B cell (primary cell): Measurements from ENCODE around the gene KLHL35. TPM values are rescaled to one million over a fixed set of nuclear protein-coding genes. Genes with fewer than 3 reads are reported as not detected.

Source experiments
- ATAC-seq: fragments of 200-7000 bp; cut with Tn5 transposase; one replicate; pipeline ENCODE4 v1.10.0; 2021; ENCODE audit warnings: low read depth, mild to moderate bottlenecking, moderate number of reproducible peaks, moderate library complexity
- CTCF ChIA-PET: fragments of 350-600 bp; sonication (Branson Sonifier 250); formaldehyde crosslinking; loops from one replicate; lab custom pipeline; 2021; ENCODE audit warnings: antibody characterized with exemption, inconsistent platforms; lab: Charles Lee
- POLR2A ChIA-PET: fragments of 350-600 bp; sonication (Branson Sonifier 250); formaldehyde crosslinking; loops from one replicate; lab custom pipeline; 2021; ENCODE audit warnings: antibody characterized with exemption; lab: Charles Lee
- DNase-seq: peaks from one replicate; pipeline ENCODE4 v3.0.0; 2013
- H2AFZ ChIP-seq: 2 replicates; pipeline ENCODE4 v1.6.1; 2012; ENCODE audit warnings: mild to moderate bottlenecking, low read depth, low read length; ENCODE audit not compliant: insufficient read depth, poor library complexity, severe bottlenecking
- H3K27ac ChIP-seq, 2 donors: 1 replicate in 1 of 2; 2 replicates in 1 of 2; pipeline ENCODE4 v1.5.1; 2012 to 2013; ENCODE audit warnings: low read length in 2 of 2, mild to moderate bottlenecking in 2 of 2, moderate library complexity in 1 of 2
- H3K27me3 ChIP-seq, 4 experiments: fragments of 200-600 bp in 1 of 4; sonication (generic) in 1 of 4; replicated peaks in 1 of 4; 1 replicate in 2 of 4; 2 replicates in 2 of 4; pipeline versions ENCODE4 v1.6.1 to v1.7.0; 2013 to 2016; ENCODE audit warnings: low read length in 3 of 4, mild to moderate bottlenecking in 2 of 4, mixed read lengths in 1 of 4, moderate library complexity in 1 of 4; ENCODE audit not compliant: insufficient read depth in 4 of 4, control insufficient read depth in 3 of 4; ENCODE audit errors: control extremely low read depth in 1 of 4
- H3K36me3 ChIP-seq, 2 experiments: replicated peaks in 1 of 2; 1 replicate in 1 of 2; 2 replicates in 1 of 2; pipeline versions ENCODE4 v1.6.1 to v1.7.1; 2013; ENCODE audit warnings: low read length in 1 of 2; ENCODE audit not compliant: insufficient read depth in 2 of 2, control insufficient read depth in 1 of 2; ENCODE audit errors: control extremely low read depth in 1 of 2, extremely low read depth in 1 of 2
- H3K4me1 ChIP-seq, 2 donors: fragments of 200-600 bp in 1 of 2; sonication (generic) in 1 of 2; 1 replicate in 1 of 2; 2 replicates in 1 of 2; pipeline versions ENCODE4 v1.5.1 to v1.6.1; 2013 to 2017; ENCODE audit warnings: low read length in 2 of 2; ENCODE audit not compliant: control insufficient read depth in 2 of 2, insufficient read depth in 2 of 2
- H3K4me2 ChIP-seq: replicated peaks from 2 replicates; pipeline ENCODE3; 2012; ENCODE audit warnings: mild to moderate bottlenecking, low read depth, low read length; ENCODE audit not compliant: poor library complexity, severe bottlenecking
- H3K4me3 ChIP-seq, 5 experiments: fragments of 200-600 bp in 1 of 5; sonication (generic) in 1 of 5; 1 replicate in 3 of 5; 2 replicates in 2 of 5; pipeline versions ENCODE4 v1.5.1 to v1.7.0; 2011 to 2016; ENCODE audit warnings: low read length in 4 of 5, mild to moderate bottlenecking in 4 of 5, low read depth in 2 of 5, control low read depth in 1 of 5, moderate library complexity in 1 of 5; ENCODE audit not compliant: insufficient read depth in 1 of 5; ENCODE audit errors: control extremely low read depth in 1 of 5, extremely low read depth in 1 of 5
- H3K79me2 ChIP-seq: fragments of 200-600 bp; sonication (generic); one replicate; pipeline ENCODE4 v1.6.0; 2016; ENCODE audit warnings: low read length; ENCODE audit not compliant: control insufficient read depth, insufficient read depth
- H3K9ac ChIP-seq: fragments of 200-600 bp; sonication (generic); 2 replicates; pipeline ENCODE4 v1.6.1; 2017; ENCODE audit warnings: mild to moderate bottlenecking, low read length, moderate library complexity
- H3K9me3 ChIP-seq, 3 donors: one replicate each; pipeline versions ENCODE4 v1.6.1 to v1.7.1; 2013; ENCODE audit warnings: low read length in 2 of 3; ENCODE audit not compliant: control insufficient read depth in 2 of 3, insufficient read depth in 1 of 3; ENCODE audit errors: control extremely low read depth in 1 of 3
- H4K20me1 ChIP-seq: 2 replicates; pipeline ENCODE4 v1.6.0; 2012; ENCODE audit warnings: mild to moderate bottlenecking, low read length; ENCODE audit not compliant: insufficient read depth, control insufficient read depth, poor library complexity, severe bottlenecking
- H3K27ac Mint-ChIP-seq: one replicate; pipeline ENCODE4 v1.8.0; 2021; ENCODE audit warnings: mixed read lengths
- H3K27me3 Mint-ChIP-seq: one replicate; pipeline ENCODE4 v1.8.0; 2021; ENCODE audit warnings: mixed read lengths
- H3K4me1 Mint-ChIP-seq: one replicate; pipeline ENCODE4 v1.8.0; 2021; ENCODE audit warnings: mixed read lengths
- H3K4me3 Mint-ChIP-seq: one replicate; pipeline ENCODE4 v1.8.0; 2021; ENCODE audit warnings: mixed read lengths
- H3K9me3 Mint-ChIP-seq: one replicate; pipeline ENCODE4 v1.8.0; 2022; ENCODE audit warnings: mixed read lengths; ENCODE audit not compliant: insufficient read depth
- CTCF ChIP-seq: fragments of 200-600 bp; IDR thresholded peaks from one replicate; pipeline ENCODE4 v1.8.0; 2022; ENCODE audit warnings: antibody characterized with exemption, mild to moderate bottlenecking
- EZH2 ChIP-seq: IDR thresholded peaks from 2 replicates; pipeline ENCODE4 v1.6.1; 2012; ENCODE audit warnings: borderline replicate concordance, low read depth, mild to moderate bottlenecking, moderate library complexity, low read length; ENCODE audit not compliant: insufficient read depth, poor library complexity, severe bottlenecking
- WGBS: methylation state at CpG from one replicate; pipeline ENCODE4 v1.1.5; 2013; ENCODE audit warnings: missing lambda C conversion rate; ENCODE audit not compliant: insufficient coverage; 5-methylcytosine and 5-hydroxymethylcytosine counted together
- intact Hi-C: fragments of 100-400 bp; cut with micrococcal nuclease; formaldehyde crosslinking; loops from one replicate; pipeline ENCODE4 v1.10.0; 2022
- polyA minus RNA-seq: library from RNA; depleted of rRNA, polyadenylated mRNA; stranded (reverse); fragments of >200 nt; gene quantifications from 2 replicates; pipeline ENCODE4 v1.2.3, GENCODE V29; 2012
- polyA plus RNA-seq: library from polyadenylated mRNA; depleted of rRNA; stranded (reverse); fragments of >200 nt; gene quantifications from 2 replicates; pipeline ENCODE4 v1.2.3, GENCODE V29; 2012
- total RNA-seq, 2 donors: library from RNA; stranded (reverse); fragments of 120-200 nt in 1 of 2; gene quantifications; 1 replicate in 1 of 2; 2 replicates in 1 of 2; pipeline versions ENCODE4 v1.2.3 to v1.2.4, GENCODE V29; 2013 to 2022

The KLHL35 gene
- total RNA-seq (0.39 and 0.59 TPM in 2 replicates), polyA plus RNA-seq (0.45 and 0.55 TPM in 2 replicates), polyA minus RNA-seq (0.36 and 0.51 TPM in 2 replicates)
- 0.30 TPM for total RNA-seq (2013)

GRCh38 chr11:75432911-75433321, at the start of gene KLHL35:
Gene KLHL35 (minus strand): TSS chr11:75433203. CDS start chr11:75430629, 2,574 bp downstream.
- peak within 1 kb of the TSS; percentile 45 for H3K4me3 Mint-ChIP-seq
- no peak within 1 kb of the TSS for H3K9ac ChIP-seq
- H4K20me1 ChIP-seq: no peaks in the 10 kb centered on the region
- H3K27ac ChIP-seq: no peak within 1 kb of the TSS
- WGBS: 39% methylated on average over 14 of the region's 14 CpGs
- H3K27me3 ChIP-seq: peaks cover 0 to 58% (median 24%) of the 10 kb centered on the region in 4 experiments
- POLR2A ChIA-PET: no interaction called here
- intact Hi-C loops: no loop called here
- DNase-seq: no peak
- no peak within 1 kb of the TSS for H3K4me2 ChIP-seq
- H3K27me3 Mint-ChIP-seq: peaks cover 41% of the 10 kb centered on the region
- peaks cover 22% of the 10 kb centered on the region for H3K4me1 Mint-ChIP-seq
- H3K9me3 ChIP-seq: peaks cover 0 to 11% (median 0%) of the 10 kb centered on the region in 3 donors
- no peaks in the 10 kb centered on the region for H3K79me2 ChIP-seq
- CTCF ChIA-PET: interaction anchor here (1.6 kb wide), 1 partner anchor 12 kb away, joined by 7 read pairs; no protein-coding TSS in a partner anchor
- no peak within 1 kb of the TSS for H3K4me3 ChIP-seq
- no peak for TF ChIP-seq EZH2
- TF ChIP-seq CTCF: no peak
- no peak for ATAC-seq
- H3K4me1 ChIP-seq: peaks cover 22 to 24% of the 10 kb centered on the region in 2 donors
- peak within 1 kb of the TSS; percentile 46 for H3K27ac Mint-ChIP-seq
- H3K9me3 Mint-ChIP-seq: no peaks in the 10 kb centered on the region
- H2AFZ ChIP-seq: no peak within 1 kb of the TSS
- no peaks in the 10 kb centered on the region for H3K36me3 ChIP-seq

DNA sequence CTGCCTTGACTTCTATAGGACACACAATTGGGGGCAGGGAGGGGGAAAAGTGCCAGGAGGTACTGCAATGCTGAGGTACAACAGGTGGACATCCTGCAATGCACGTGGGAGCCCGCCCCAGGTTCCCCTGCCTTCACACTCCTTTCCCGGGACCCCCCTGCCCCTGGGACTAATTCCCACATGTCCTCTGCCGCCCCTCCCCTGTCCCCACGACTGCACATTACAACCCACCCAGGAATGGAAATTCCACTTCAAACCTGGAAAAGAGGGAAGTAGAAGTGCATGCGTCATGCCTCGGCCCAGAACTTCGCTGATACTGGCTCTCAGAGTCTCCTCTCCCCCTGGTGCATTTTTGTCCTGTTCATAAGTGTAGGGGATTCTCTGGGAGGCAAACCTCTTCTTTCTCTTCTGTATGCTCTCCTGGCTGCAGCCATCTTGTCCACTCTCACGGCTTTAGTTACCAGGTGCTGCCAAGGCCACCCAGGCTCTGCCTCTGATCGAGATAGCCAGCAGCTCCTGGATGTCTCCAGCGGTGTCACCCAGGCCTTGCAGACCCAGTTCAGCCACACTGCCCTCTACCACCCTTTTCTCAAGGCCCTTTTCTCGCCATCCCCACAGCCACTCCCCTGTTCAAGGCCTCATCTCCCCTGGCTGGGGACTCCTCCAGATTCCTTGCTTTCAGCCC, 49.1 kb upstream of the KLHL35 start:
- 89% methylated on average over 7 of the region's 12 CpGs for WGBS
- no peak overlapping the region for H3K4me3 ChIP-seq
- Mint-ChIP-seq H3K4me1 (peaks cover 2% of the 10 kb centered on the region), H3K4me3 (no peak overlapping the region), H3K27ac (no peak overlapping the region), H3K27me3 (no peaks in the 10 kb centered on the region), H3K9me3 (no peaks in the 10 kb centered on the region)
- no peaks in the 10 kb centered on the region for H3K79me2 ChIP-seq
- no peak overlapping the region for H2AFZ ChIP-seq
- ChIA-PET CTCF (no interaction called here), POLR2A (no interaction called here)
- H4K20me1 ChIP-seq: no peaks in the 10 kb centered on the region
- H3K27ac ChIP-seq: no peak overlapping the region
- no peak for ATAC-seq
- H3K4me1 ChIP-seq: no peaks in the 10 kb centered on the region
- H3K9me3 ChIP-seq: no peaks in the 10 kb centered on the region
- TF ChIP-seq EZH2 (no peak), CTCF (no peak)
- H3K27me3 ChIP-seq: no peaks in the 10 kb centered on the region
- intact Hi-C loops: no loop called here
- no peaks in the 10 kb centered on the region for H3K36me3 ChIP-seq
- no peak for DNase-seq
- no peak overlapping the region for H3K9ac ChIP-seq
- no peak overlapping the region for H3K4me2 ChIP-seq
